Motor neuron (in vitro differentiated cells): Measurements from ENCODE around the gene MFSD6. TPM values are rescaled to one million over a fixed set of nuclear protein-coding genes. Genes with fewer than 3 reads are reported as not detected.
"Not testable (repeated sequence)": the region's sequence is repeated elsewhere in the genome, so short reads cannot be mapped to it uniquely, and the experiment has no call there.

ENCODE experiments used
- ATAC-seq, 8 experiments: fragments of 200-7000 bp; cut with Tn5 transposase; replicated peaks in 6 of 8; 2 replicates each; pipeline ENCODE4 v1.8.0; 2021; ENCODE audit warnings: mild to moderate bottlenecking in 8 of 8, moderate library complexity in 8 of 8
- H3K27ac ChIP-seq, 2 donors: fragments of 250-450 bp; sonication (Bioruptor Pico); 2 replicates each; pipeline ENCODE4 v1.9.0; 2021; ENCODE audit warnings: antibody characterized with exemption in 2 of 2, mild to moderate bottlenecking in 2 of 2, moderate library complexity in 1 of 2
- H3K4me1 ChIP-seq, 2 donors: fragments of 250-450 bp; sonication (Bioruptor Pico); replicated peaks in 1 of 2; 2 replicates each; pipeline ENCODE4 v1.6.1; 2021; ENCODE audit warnings: antibody characterized with exemption in 2 of 2, mild to moderate bottlenecking in 2 of 2, moderate library complexity in 1 of 2
- H3K4me3 ChIP-seq, 5 donors: fragments of 250-450 bp; sonication (Bioruptor Pico); 2 replicates each; pipeline ENCODE4 v1.9.0; 2021; ENCODE audit warnings: antibody characterized with exemption in 5 of 5, mild to moderate bottlenecking in 5 of 5, moderate library complexity in 4 of 5
- WGBS, 10 experiments: fragments of 450-650 bp; shearing (Covaris generic); methylation state at CpG; one replicate each; pipeline ENCODE4 v1.0.0; 2022; 5-methylcytosine and 5-hydroxymethylcytosine counted together
- in situ Hi-C, 9 experiments: fragments of 400-800 bp; cut with MboI; loops; one replicate each; pipeline ENCODE4 v1.15.0; 2021; ENCODE audit warnings: low sequenced_read_pairs in 9 of 9, low pct_unique_long_range_greater_than_20kb in 2 of 9; ENCODE audit not compliant: unreplicated experiment in 9 of 9
- total RNA-seq, 8 experiments: library from RNA; unstranded; fragments of 300-600 nt; gene quantifications; 2 replicates each; pipeline versions ENCODE4 v1.2.3 to v1.2.4, GENCODE V29; 2022

The MFSD6 gene
- 10 to 100 TPM in 5 of 8 experiments, 1 to 10 TPM in 3; 3.9 to 21.7 (median 12.4) TPM for total RNA-seq

DNA sequence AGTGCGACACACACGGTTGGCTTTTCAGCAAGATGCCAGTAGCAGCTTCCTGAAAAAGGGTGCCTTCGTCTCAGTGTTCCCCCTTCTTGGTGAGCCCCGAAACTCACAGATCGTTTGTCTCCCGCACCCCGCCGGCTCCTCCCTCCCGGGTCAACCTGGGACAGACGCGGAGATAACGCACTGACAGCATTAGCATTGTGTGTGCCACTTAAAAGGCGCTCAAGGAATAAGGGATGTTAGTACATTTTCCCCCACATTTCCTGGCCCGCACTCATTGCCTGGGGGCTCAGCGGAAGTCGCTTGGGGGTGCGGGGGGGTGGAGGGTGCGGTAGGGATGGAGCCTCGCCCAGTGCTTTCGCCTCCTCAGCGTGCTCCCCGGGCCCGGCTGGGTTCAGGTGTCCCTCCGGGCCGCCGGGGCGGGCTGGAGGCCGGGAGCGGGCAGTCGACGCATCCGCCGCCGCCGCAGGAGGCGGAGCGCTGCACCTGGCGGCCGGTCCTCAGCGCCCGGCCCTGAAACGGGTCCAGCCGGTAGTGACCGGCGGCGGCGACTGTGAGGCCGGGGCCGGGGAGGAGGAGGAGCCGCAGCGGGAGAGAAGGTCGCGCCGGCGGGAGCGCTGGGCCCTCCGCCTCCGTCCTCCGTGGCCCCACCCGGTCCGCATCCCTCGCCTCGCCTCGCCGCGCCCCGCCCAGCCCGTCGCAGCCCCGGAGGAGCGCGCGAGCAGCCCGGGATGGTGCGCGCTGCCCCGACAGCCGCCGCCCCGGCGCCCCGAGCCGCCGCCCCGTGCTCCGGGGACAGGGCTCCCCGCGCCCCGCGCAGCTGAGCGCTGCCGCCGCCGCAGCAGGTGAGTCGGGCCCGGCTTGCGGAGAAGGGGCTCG lies at the start of gene MFSD6:
Gene MFSD6, plus strand, starts transcription at position 694 of the 876 bp plus-strand sequence. CDS start 27,675 bp downstream, outside the sequence.
- H3K4me3 ChIP-seq, result peak within 1 kb of the TSS; percentile 62 to 94 (median 81)
- ATAC-seq, result peak; percentile 77 to 88 (median 82)
- in situ Hi-C loops, result no loop called here
- 0 to 47% (median 5%) methylated on average over 3 to 11 of the region's 98 CpGs; no CpG with 5 or more reads in 3 of the 10 experiments for WGBS, 10 experiments
- peak within 1 kb of the TSS; percentile 70 to 85 for H3K27ac ChIP-seq
- peaks cover 3 to 17% of the 10 kb centered on the region in 2 donors for H3K4me1 ChIP-seq

DNA sequence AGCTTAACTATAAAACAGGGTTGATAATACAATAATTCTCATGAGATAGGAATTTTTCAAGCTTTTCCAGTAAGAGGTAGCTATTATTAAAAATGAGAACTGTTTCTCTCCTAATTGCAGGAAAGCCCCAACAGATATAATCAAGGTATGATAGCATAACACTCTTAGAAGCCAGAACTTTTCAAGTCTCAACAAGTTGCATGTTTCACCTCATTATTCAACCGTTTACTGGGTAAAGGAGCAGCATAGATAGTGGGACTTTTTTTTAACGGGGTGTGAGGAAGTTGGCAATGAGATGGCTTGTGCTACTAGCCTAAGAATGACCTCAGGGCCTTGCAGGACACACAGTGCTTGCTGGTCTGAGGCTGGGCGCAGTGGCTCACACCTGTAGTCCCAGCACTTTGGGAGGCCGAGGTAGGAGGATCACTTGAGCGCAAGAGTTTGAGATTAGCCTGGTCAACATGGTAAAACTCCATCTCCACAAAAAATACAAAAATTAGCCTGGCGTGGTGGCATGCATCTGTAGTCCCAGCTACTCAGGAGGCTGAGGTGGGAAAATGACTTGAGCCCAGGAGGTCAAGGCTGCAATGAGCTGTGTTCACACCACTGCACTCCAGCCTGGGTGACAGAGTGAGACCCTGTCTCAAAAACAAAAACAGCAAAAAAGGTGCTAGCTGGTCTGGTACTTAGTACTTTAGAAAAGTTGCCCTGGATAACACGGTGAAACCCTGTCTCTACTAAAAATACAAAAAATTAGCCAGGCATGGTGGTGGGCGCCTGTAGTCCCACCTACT lies 49.3 kb upstream of the MFSD6 start:
- H3K4me3 ChIP-seq, H3K4me1 ChIP-seq, ATAC-seq, in situ Hi-C loops, H3K27ac ChIP-seq: not testable (repeated sequence)
- 80 to 100% (median 95%) methylated on average over 2 to 8 of the region's 8 CpGs; no CpG with 5 or more reads in 3 of the 10 experiments for WGBS, 10 experiments

- Histone ChIP-seq H3K27ac (no peak overlapping the region), H3K4me1 (peaks cover 0 to 2% of the 10 kb centered on the region in 2 donors), H3K4me3 (no peak overlapping the region)
- no peak for ATAC-seq
- in situ Hi-C loops, result no loop called here
Observed at GRCh38 chr2:190360561-190360960, 47.6 kb upstream of the MFSD6 start.

GRCh38 chr2:190360965-190361364 lies 47.2 kb upstream of the MFSD6 start:
- ATAC-seq, result no peak
- Histone ChIP-seq H3K4me3 (no peak overlapping the region), H3K4me1 (peaks cover 0 to 2% of the 10 kb centered on the region in 2 donors), H3K27ac (no peak overlapping the region)
- in situ Hi-C loops, result no loop called here
- 78 to 100% (median 100%) methylated on average over 1 to 3 of the region's 3 CpGs; no CpG with 5 or more reads in 1 of the 10 experiments for WGBS, 10 experiments

DNA sequence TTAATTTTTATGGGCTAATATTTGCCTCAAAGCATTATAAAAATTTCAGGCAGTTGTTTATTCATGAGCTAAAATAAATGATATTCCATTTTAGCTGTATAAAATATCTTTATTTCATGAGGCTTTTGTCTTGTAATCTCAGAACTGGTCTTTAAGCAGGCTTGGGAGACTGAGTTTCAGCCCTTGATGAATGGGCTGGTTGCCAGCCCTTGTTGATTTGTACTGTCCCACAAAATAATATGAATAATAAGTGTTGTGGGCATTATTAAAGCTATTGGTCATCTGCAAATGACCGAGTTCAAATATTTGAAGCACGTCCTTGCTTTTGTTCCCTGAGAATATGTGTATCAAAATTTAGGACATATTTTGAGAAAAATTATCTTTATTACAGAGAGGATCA lies 46.6 kb upstream of the MFSD6 start:
- Histone ChIP-seq H3K4me3 (no peak overlapping the region), H3K4me1 (no peaks in the 10 kb centered on the region), H3K27ac (no peak overlapping the region)
- in situ Hi-C loops, result no loop called here
- 42 to 94% (median 58%) methylated on average over 1 to 2 of the region's 2 CpGs; no CpG with 5 or more reads in 1 of the 10 experiments for WGBS, 10 experiments
- no peak for ATAC-seq

DNA sequence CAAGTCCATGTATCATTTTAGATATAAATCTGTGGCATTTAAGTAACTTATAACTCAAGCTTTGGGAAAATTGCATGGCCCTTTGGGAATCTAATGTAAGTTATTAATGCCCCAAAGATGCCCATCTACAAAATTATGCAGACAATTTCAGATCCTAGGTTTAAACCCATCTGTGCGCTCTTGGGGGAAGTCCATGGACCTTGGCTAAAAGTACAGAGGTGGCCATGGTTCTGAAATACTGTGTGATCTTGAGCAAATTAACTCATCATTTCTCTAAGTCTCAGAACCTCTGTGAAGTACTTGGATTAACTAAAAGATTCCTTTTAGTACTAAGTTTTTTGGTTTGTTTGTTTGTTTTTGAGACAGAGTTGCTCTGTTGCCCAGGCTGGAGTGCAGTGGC lies 45.3 kb upstream of the MFSD6 start:
- WGBS, 10 experiments, result 100% methylated on average over 1 of the region's 1 CpG; no CpG with 5 or more reads in 6 of the 10 experiments
- H3K4me1 ChIP-seq, result no peaks in the 10 kb centered on the region
- H3K4me3 ChIP-seq, result no peak overlapping the region
- no peak for ATAC-seq
- H3K27ac ChIP-seq, result no peak overlapping the region
- in situ Hi-C loops, result no loop called here

DNA sequence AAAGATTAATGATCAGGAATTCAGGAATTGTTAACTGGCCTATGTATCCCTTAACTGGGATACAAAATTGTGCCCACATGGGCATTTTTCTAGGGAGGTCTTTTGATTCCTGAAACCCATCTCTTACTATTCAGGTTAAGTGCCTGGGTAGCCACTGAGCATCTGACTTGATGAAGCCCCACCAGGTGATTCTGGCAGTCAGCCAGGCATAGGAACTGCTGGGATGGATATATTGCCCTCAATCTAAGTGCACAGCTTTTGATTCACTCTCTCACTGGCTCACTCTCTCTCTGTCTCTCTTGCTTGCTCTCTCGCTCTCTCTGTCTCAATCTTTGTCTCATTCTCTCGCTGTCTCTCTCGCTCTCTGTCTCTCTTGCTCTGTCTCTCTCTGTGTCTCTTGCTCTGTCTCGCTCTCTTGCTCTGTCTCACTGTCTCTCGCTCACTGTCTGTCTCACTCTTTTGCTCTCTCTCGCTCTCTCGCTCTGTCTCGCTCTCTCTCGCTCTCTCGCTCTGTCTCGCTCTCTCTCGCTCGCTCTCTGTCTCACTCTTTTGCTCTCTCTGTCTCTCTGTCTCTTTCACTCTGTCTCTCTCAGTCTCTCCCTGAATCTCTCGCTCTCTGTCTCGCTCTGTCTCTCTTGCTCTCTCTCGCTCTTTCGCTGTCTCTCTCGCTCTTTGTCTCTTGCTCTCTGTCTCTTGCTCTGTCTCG lies 42.5 kb upstream of the MFSD6 start:
- WGBS, 10 experiments, result 89 to 100% (median 94%) methylated on average over 1 to 19 of the region's 19 CpGs
- ATAC-seq, result no peak
- H3K4me1 ChIP-seq, result no peaks in the 10 kb centered on the region
- in situ Hi-C loops, result no loop called here
- no peak overlapping the region for H3K4me3 ChIP-seq
- H3K27ac ChIP-seq, result no peak overlapping the region

GRCh38 chr2:190366248-190366753 lies 41.9 kb upstream of the MFSD6 start:
- 72 to 100% (median 92%) methylated on average over 5 to 11 of the region's 11 CpGs for WGBS, 10 experiments
- Histone ChIP-seq H3K4me1 (no peaks in the 10 kb centered on the region), H3K27ac (no peak overlapping the region), H3K4me3 (no peak overlapping the region)
- ATAC-seq, result no peak
- in situ Hi-C loops, result no loop called here

DNA sequence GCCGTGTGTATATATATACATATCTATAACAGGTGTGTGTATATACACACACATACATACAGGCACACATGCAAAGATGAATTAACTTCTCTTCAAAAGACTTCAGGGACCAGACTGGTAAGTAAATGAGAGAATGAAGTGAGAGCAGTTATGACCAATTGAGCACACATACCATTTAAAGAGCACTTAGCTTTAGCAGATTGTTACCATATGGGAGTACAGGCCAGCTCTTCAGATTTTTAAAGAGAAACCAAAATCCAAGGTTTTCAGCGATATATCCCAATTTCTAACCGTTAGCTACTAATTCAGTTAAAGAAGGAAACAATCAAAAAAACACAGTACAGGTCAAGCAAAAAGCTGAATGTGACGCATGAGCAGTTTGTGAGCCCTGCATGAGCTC lies 41.1 kb upstream of the MFSD6 start:
- Histone ChIP-seq H3K4me1 (no peaks in the 10 kb centered on the region), H3K27ac (no peak overlapping the region), H3K4me3 (no peak overlapping the region)
- 43 to 100% (median 96%) methylated on average over 1 to 4 of the region's 4 CpGs; no CpG with 5 or more reads in 1 of the 10 experiments for WGBS, 10 experiments
- in situ Hi-C loops, result no loop called here
- ATAC-seq, result no peak

DNA sequence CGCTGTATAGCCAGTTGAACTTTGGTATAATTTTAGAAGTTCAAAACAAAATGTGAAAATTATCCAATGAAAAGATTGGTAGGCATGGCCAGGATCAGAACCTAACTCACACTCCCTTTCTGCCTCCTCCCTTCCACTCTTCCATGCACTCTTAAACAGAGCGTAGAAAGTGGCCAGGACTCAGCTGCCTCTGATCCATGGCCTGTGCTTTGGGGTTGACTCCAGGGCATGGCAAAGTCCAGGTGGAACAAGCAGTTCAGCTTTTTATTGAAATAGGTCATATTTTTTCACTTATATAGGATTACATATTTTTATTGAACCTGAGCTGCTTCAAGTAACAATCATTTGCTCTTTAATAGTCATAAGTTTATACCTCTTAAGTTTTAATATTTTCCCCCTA lies 38.5 kb upstream of the MFSD6 start:
- WGBS, 10 experiments, result 94 to 100% (median 100%) methylated on average over 1 to 2 of the region's 2 CpGs; no CpG with 5 or more reads in 3 of the 10 experiments
- H3K4me3 ChIP-seq, result no peak overlapping the region
- in situ Hi-C loops, result no loop called here
- no peak overlapping the region for H3K27ac ChIP-seq
- no peaks in the 10 kb centered on the region for H3K4me1 ChIP-seq
- ATAC-seq, result no peak

GRCh38 chr2:190376083-190376482 lies 32.1 kb upstream of the MFSD6 start:
- Histone ChIP-seq H3K4me3 (no peak overlapping the region), H3K4me1 (no peaks in the 10 kb centered on the region), H3K27ac (no peak overlapping the region)
- in situ Hi-C loops, result loop anchor here in 1 of 9 experiments (25.0 kb wide), 1 partner anchor 136 kb away; no protein-coding TSS in a partner anchor
- ATAC-seq, result no peak

GRCh38 chr2:190376591-190377245 lies 31.4 kb upstream of the MFSD6 start:
- ATAC-seq, result no peak
- H3K4me1 ChIP-seq, result no peaks in the 10 kb centered on the region
- in situ Hi-C loops, result loop anchor here in 1 of 9 experiments (25.0 kb wide), 1 partner anchor 136 kb away; no protein-coding TSS in a partner anchor
- 67 to 100% (median 88%) methylated on average over 1 to 3 of the region's 3 CpGs; no CpG with 5 or more reads in 1 of the 10 experiments for WGBS, 10 experiments
- no peak overlapping the region for H3K27ac ChIP-seq
- no peak overlapping the region for H3K4me3 ChIP-seq
